NOMO-1 treated with DMSO at 0.1 percent for 48 hours (cell line): Measurements from ENCODE around the gene ABHD15.

Experiments
- DNase-seq: peaks from one replicate; lab custom pipeline; 2025; ENCODE audit not compliant: unreplicated experiment; lab: John Stamatoyannopoulos, UW

ABHD15 gene

GRCh38 chr17:29583324-29584248, 16.7 kb upstream of the ABHD15 start:
- DNase-seq = no peak

- no peak for DNase-seq
These were observed 15.9 kb upstream of the ABHD15 start for GRCh38 chr17:29582772-29583171.

GRCh38 chr17:29582254-29582765, 15.5 kb upstream of the ABHD15 start:
- DNase-seq = no peak

GRCh38 chr17:29581583-29582253, 14.9 kb upstream of the ABHD15 start:
- no peak for DNase-seq

- peak; percentile 82 for DNase-seq
These were observed 13.3 kb upstream of the ABHD15 start for GRCh38 chr17:29579866-29580771.

GRCh38 chr17:29578626-29579485, 12.0 kb upstream of the ABHD15 start:
- no peak for DNase-seq

- no peak for DNase-seq
These were observed 10.8 kb upstream of the ABHD15 start for GRCh38 chr17:29577385-29578211.

GRCh38 chr17:29577001-29577370, 10.1 kb upstream of the ABHD15 start:
- no peak for DNase-seq

- DNase-seq = no peak
These were observed 9.6 kb upstream of the ABHD15 start for GRCh38 chr17:29576214-29577000.

GRCh38 chr17:29575511-29576213, 8.8 kb upstream of the ABHD15 start:
- no peak for DNase-seq

GRCh38 chr17:29574732-29575510, 8.1 kb upstream of the ABHD15 start:
- no peak for DNase-seq

- DNase-seq = no peak
These were observed 7.3 kb upstream of the ABHD15 start for GRCh38 chr17:29573871-29574731.

- DNase-seq = no peak
These were observed 6.7 kb upstream of the ABHD15 start for GRCh38 chr17:29573558-29573869.

- DNase-seq = no peak
These were observed 6.1 kb upstream of the ABHD15 start for GRCh38 chr17:29572691-29573557.

GRCh38 chr17:29571883-29572681, 5.2 kb upstream of the ABHD15 start:
- DNase-seq = no peak
